Duodenal mucosa (tissue), 2 donors: Measurements from ENCODE around the gene TUBB6.
A peak's percentile ranks its signal among the peaks of the same experiment; 100 is the strongest.

Experiments
- H3K27ac ChIP-seq: one replicate; pipeline ENCODE4 v1.7.0; 2013; ENCODE audit warnings: low read depth, low read length
- H3K27me3 ChIP-seq, 2 donors: one replicate each; pipeline ENCODE4 v1.7.0; 2013; ENCODE audit warnings: low read length in 2 of 2, control low read depth in 1 of 2; ENCODE audit not compliant: insufficient read depth in 2 of 2, control insufficient read depth in 1 of 2
- H3K36me3 ChIP-seq, 2 donors: one replicate each; pipeline ENCODE4 v1.7.0; 2013; ENCODE audit warnings: low read length in 2 of 2, control low read depth in 1 of 2; ENCODE audit not compliant: insufficient read depth in 2 of 2, control insufficient read depth in 1 of 2
- H3K4me1 ChIP-seq, 2 donors: one replicate each; pipeline ENCODE4 v1.7.0; 2013; ENCODE audit warnings: low read length in 2 of 2, control low read depth in 1 of 2; ENCODE audit not compliant: insufficient read depth in 2 of 2, control insufficient read depth in 1 of 2
- H3K4me3 ChIP-seq, 2 donors: one replicate each; pipeline ENCODE4 v1.7.0; 2013; ENCODE audit warnings: low read length in 2 of 2, low read depth in 1 of 2
- H3K9ac ChIP-seq, 2 donors: one replicate each; pipeline ENCODE4 v1.7.0; 2013; ENCODE audit warnings: low read length in 2 of 2, low read depth in 1 of 2
- H3K9me3 ChIP-seq, 2 donors: one replicate each; pipeline ENCODE4 v1.7.0; 2013; ENCODE audit warnings: low read length in 2 of 2, control low read depth in 1 of 2; ENCODE audit not compliant: control insufficient read depth in 1 of 2

TUBB6 gene

DNA sequence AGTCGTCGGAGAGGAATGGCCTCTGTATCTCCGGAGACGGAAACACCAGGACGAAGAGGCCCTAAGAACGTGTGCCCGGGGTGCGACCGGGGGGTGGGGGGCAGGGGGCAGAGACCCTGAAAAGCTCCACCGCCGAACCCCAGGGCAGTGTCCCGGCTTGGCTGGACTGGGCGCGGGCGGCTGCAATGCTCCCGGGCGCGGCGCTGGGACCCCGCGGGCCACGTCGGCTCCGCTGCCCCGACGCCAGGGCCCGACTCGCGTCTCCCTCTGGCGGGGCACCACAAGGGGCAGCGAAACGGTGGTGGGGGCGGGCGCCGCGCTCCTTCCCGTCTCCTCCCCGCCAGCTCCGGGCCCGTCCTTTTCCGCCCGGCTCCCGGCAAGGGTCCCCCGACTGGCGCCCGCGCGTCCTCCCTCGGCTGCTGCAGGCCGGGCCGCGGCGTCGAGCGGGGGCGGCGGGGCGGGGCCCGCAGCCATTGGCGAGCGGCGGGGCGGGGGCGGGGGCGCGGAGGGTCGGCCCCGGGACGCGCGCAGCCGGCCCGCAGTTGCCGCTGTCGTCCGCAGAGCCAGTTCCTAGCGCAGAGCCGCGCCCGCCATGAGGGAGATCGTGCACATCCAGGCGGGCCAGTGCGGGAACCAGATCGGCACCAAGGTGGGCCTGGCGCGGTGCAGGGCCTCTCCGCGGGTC, at the start of gene TUBB6:
TUBB6 (plus strand) TSS at position 541 of the 685 bp plus-strand sequence; CDS start at position 593, 52 bp downstream.
- Histone ChIP-seq H3K9me3 (peaks cover 3 to 8% of the 10 kb centered on the region in 2 donors), H3K9ac (peak within 1 kb of the TSS in 1 of 2 donors; percentile 15), H3K27ac (peak within 1 kb of the TSS; percentile 82), H3K36me3 (no peaks in the 10 kb centered on the region), H3K27me3 (peaks cover 19 to 27% of the 10 kb centered on the region in 2 donors), H3K4me3 (peak within 1 kb of the TSS; percentile 54 to 63), H3K4me1 (peaks cover 4 to 13% of the 10 kb centered on the region in 2 donors)

- H3K36me3 ChIP-seq = no peaks in the 10 kb centered on the region
- no peak overlapping the region for H3K4me3 ChIP-seq
- H3K9me3 ChIP-seq = no peaks in the 10 kb centered on the region
- peaks cover 7 to 20% of the 10 kb centered on the region in 2 donors for H3K27me3 ChIP-seq
- no peak overlapping the region for H3K27ac ChIP-seq
- no peaks in the 10 kb centered on the region for H3K4me1 ChIP-seq
- no peak overlapping the region for H3K9ac ChIP-seq
Measured at GRCh38 chr18:12258719-12259705, 49.0 kb upstream of the TUBB6 start.

DNA sequence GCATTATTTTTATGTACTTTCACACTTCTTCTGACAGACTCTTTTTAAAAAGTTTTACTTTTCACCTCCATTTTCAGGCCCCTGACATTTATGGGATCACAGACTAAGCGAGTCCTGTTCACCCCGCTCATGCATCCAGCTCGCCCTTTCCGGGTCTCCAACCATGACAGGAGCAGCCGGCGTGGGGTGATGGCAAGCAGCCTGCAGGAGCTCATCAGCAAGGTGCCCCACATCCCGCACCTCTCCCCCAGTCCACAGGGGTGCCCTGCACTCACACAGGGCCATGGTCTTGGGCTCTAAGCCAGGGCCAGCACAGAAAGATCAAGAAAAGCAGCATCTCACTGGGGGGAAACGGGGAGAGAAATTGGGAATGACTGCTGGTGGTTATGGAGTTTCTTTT, 45.3 kb upstream of the TUBB6 start:
- Histone ChIP-seq H3K36me3 (no peaks in the 10 kb centered on the region), H3K27ac (no peak overlapping the region), H3K4me3 (no peak overlapping the region), H3K4me1 (no peaks in the 10 kb centered on the region), H3K27me3 (peaks cover 0 to 4% of the 10 kb centered on the region in 2 donors), H3K9me3 (no peaks in the 10 kb centered on the region), H3K9ac (no peak overlapping the region)

GRCh38 chr18:12264864-12265263, 43.2 kb upstream of the TUBB6 start:
- H3K4me3 ChIP-seq = no peak overlapping the region
- no peak overlapping the region for H3K9ac ChIP-seq
- H3K27me3 ChIP-seq = no peaks in the 10 kb centered on the region
- H3K9me3 ChIP-seq = no peaks in the 10 kb centered on the region
- H3K36me3 ChIP-seq = no peaks in the 10 kb centered on the region
- no peaks in the 10 kb centered on the region for H3K4me1 ChIP-seq
- no peak overlapping the region for H3K27ac ChIP-seq

DNA sequence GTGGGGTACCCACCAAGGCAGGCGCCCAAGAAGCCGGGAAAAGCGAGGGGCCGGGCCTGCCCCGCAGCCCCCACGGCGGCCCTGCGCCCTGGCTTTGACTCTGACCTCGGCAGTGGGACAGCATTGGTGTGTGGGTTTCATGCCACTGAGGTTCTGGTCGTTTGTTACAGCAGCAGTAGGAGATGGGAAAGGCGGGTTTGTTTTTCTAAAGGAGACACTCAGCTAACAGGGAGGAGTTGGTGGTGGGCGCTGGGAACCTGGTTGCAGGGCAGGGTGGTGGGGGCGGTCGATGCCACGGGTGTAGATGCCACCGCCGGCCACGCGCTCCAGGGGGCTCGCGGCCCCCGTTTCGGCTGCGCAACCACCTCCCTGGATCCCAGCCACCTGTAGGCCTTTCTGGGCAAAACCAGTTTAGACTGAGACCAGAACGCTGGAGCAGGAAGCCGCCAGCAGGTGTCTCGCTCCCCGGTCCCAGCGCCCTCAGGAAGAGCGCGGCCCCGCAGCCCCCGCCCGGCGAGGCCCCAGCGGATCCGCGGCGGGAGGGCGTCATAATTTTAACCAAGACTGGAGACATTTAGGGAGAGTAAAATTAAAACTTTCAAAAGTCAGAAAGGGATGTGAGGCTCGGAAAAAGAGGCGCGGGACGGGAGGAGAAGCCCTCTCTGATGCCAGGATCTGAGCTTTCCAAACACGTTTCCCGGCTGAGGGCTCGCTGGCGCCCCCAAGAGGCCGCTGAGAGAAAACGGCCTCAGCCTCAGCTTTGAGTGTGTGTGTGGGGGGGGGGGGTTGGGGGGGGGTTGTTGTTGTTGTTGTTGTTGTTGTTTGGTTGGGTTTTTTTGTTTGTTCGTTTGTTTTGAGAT, 36.4 kb upstream of the TUBB6 start:
- Histone ChIP-seq H3K4me3 (peak overlapping the region; percentile 54 to 58), H3K27ac (no peak overlapping the region), H3K27me3 (no peaks in the 10 kb centered on the region), H3K9ac (no peak overlapping the region), H3K36me3 (no peaks in the 10 kb centered on the region), H3K4me1 (no peaks in the 10 kb centered on the region), H3K9me3 (no peaks in the 10 kb centered on the region)

GRCh38 chr18:12274793-12275192, 33.2 kb upstream of the TUBB6 start:
- no peaks in the 10 kb centered on the region for H3K36me3 ChIP-seq
- no peak overlapping the region for H3K9ac ChIP-seq
- H3K27me3 ChIP-seq = no peaks in the 10 kb centered on the region
- no peak overlapping the region for H3K27ac ChIP-seq
- H3K9me3 ChIP-seq = no peaks in the 10 kb centered on the region
- no peak overlapping the region for H3K4me3 ChIP-seq
- H3K4me1 ChIP-seq = no peaks in the 10 kb centered on the region

GRCh38 chr18:12276736-12277554, 31.1 kb upstream of the TUBB6 start:
- H3K9me3 ChIP-seq = no peaks in the 10 kb centered on the region
- no peak overlapping the region for H3K9ac ChIP-seq
- no peak overlapping the region for H3K4me3 ChIP-seq
- no peak overlapping the region for H3K27ac ChIP-seq
- no peaks in the 10 kb centered on the region for H3K36me3 ChIP-seq
- no peaks in the 10 kb centered on the region for H3K27me3 ChIP-seq
- H3K4me1 ChIP-seq = no peaks in the 10 kb centered on the region

GRCh38 chr18:12278215-12278671, 29.8 kb upstream of the TUBB6 start:
- Histone ChIP-seq H3K9ac (peak overlapping the region; percentile 0 to 61), H3K9me3 (no peaks in the 10 kb centered on the region), H3K4me1 (no peaks in the 10 kb centered on the region), H3K27ac (peak overlapping the region; percentile 84), H3K4me3 (peak overlapping the region; percentile 27 to 40), H3K27me3 (no peaks in the 10 kb centered on the region), H3K36me3 (no peaks in the 10 kb centered on the region)
